ENCODE data around the gene POMC.

The POMC gene

DNA sequence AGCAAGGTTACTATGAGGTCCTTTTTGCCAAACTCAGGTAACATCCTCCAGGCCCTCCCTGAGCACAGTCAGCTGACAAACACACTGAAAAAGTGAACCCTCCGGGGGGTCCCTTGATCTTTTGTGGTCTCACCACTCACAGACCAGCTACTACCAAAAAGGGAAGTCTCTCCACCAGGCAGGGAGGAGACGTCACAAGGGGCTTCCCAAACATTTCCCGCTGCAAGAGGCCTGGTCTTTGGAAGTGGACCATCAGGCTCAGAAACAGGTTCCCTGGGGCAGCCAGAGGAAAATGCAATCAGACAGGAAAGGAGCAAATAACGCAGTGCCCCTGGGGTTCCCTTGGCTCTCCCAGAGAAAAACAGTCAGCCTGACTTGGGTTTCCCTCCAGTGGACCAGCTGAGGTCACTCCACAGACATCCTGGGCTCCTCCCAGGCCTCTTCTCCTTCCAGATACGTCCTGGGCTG is 38.7 kb upstream of the POMC start:
- TF ChIP-seq NFIC (IDR thresholded peaks at IDR 0.05): no peak
- TF ChIP-seq YY1 (IDR thresholded peaks at IDR 0.05; ENCODE audit: low read depth): no peak
- TF ChIP-seq CEBPB (IDR thresholded peaks at IDR 0.05): no peak
- no peak for TF ChIP-seq ZBTB7A (IDR thresholded peaks at IDR 0.05; ENCODE audit: low read depth)
- TF ChIP-seq EGR1 (IDR thresholded peaks at IDR 0.05): no peak
- no peak for TF ChIP-seq FOXM1 (IDR thresholded peaks at IDR 0.05; ENCODE audit: borderline replicate concordance, low read depth)
- no peak for TF ChIP-seq TCF12 (IDR thresholded peaks at IDR 0.05; ENCODE audit: low read depth)
- TF ChIP-seq USF1 (IDR thresholded peaks at IDR 0.05): no peak

DNA sequence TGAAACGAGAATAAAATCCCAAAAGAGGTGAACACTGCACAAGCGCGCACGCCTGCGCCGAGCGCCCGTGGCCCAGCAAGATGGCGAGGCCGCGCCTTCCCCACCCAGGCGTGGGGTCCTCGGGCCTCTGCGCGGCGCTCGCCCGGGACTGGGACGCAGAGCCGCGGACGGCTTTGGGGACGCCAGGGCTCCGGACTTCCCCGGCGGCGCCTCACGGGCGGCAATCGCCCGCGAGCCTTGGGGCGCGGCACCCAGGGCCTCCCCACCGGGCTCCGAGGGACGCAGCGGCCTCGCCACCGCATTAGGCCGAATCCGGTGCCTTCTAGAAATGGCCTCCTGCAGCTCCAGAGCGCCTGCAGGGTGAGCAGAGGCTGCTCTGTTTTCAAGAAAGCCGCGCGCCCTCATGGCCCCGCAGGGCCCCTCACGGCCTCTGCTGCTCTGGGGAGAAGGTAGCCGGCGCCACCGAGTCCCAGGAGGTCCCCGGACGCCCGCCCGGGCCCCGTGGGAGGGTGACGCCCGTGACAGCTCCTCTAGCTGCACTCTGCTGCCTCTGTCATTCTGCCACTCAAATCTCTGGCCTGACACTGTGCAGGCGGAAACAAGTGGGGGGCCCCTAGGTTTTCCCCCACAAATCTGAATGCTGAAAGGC is 35.9 kb upstream of the POMC start:
- TF ChIP-seq YY1 (IDR thresholded peaks at IDR 0.05; ENCODE audit: low read depth) (no peak), RAD21 (IDR thresholded peaks at IDR 0.05; ENCODE audit: low read depth) (no peak), TAF1 (IDR thresholded peaks at IDR 0.05; ENCODE audit: low read depth) (no peak), FOXM1 (IDR thresholded peaks at IDR 0.05; ENCODE audit: borderline replicate concordance, low read depth) (no peak), CREB1 (IDR thresholded peaks at IDR 0.05; ENCODE audit: low read depth) (no peak), CEBPB (IDR thresholded peaks at IDR 0.05) (no peak), NFIC (IDR thresholded peaks at IDR 0.05) (no peak), TEAD4 (IDR thresholded peaks at IDR 0.05) (no peak), EP300 (IDR thresholded peaks at IDR 0.05; ENCODE audit: borderline replicate concordance) (no peak), USF1 (IDR thresholded peaks at IDR 0.05) (no peak), EGR1 (IDR thresholded peaks at IDR 0.05) (no peak), TCF12 (IDR thresholded peaks at IDR 0.05; ENCODE audit: low read depth) (no peak)
- TF ChIP-seq, protein P1, sequence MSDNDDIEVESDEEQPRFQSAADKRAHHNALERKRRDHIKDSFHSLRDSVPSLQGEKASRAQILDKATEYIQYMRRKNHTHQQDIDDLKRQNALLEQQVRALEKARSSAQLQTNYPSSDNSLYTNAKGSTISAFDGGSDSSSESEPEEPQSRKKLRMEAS (IDR thresholded peaks at IDR 0.05): no peak

DNA sequence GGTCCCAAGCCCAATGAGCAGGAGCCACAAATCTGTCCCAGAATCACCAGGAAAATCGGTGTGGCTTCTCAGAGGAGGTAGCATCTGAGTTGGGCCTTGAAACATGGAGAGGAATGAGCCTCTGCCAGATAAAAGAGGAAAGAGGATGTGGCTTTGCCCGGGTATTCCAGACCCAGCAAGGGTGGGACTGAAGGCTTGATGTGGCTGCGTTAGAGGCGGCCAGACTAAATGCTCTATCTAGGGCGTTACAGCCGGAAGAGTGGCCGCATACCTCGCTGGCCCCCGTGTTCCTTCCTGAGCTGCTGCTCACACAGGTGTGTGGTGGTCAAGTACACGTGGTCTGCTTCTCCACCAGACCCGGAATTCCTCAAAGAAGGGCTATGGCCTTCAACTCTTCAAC is 33.9 kb upstream of the POMC start:
- TF ChIP-seq RAD21 (IDR thresholded peaks at IDR 0.05; ENCODE audit: low read depth): no peak
- TF ChIP-seq FOXM1 (IDR thresholded peaks at IDR 0.05; ENCODE audit: borderline replicate concordance, low read depth): no peak
- TF ChIP-seq TEAD4 (IDR thresholded peaks at IDR 0.05): no peak
- TF ChIP-seq EGR1 (IDR thresholded peaks at IDR 0.05): no peak
- TF ChIP-seq TCF12 (IDR thresholded peaks at IDR 0.05; ENCODE audit: low read depth): no peak
- no peak for TF ChIP-seq CEBPB (IDR thresholded peaks at IDR 0.05)
- TF ChIP-seq REST (IDR thresholded peaks at IDR 0.05; ENCODE audit: low read depth): no peak
- no peak for TF ChIP-seq NFIC (IDR thresholded peaks at IDR 0.05)
- TF ChIP-seq USF1 (IDR thresholded peaks at IDR 0.05): no peak
- no peak for TF ChIP-seq YY1 (IDR thresholded peaks at IDR 0.05; ENCODE audit: low read depth)
- no peak for TF ChIP-seq EP300 (IDR thresholded peaks at IDR 0.05; ENCODE audit: borderline replicate concordance)
- TF ChIP-seq, protein P1 (IDR thresholded peaks at IDR 0.05): no peak
- no peak for TF ChIP-seq CREB1 (IDR thresholded peaks at IDR 0.05; ENCODE audit: low read depth)
- no peak for TF ChIP-seq TAF1 (IDR thresholded peaks at IDR 0.05; ENCODE audit: low read depth)
- TF ChIP-seq ZBTB7A (IDR thresholded peaks at IDR 0.05; ENCODE audit: low read depth): no peak

DNA sequence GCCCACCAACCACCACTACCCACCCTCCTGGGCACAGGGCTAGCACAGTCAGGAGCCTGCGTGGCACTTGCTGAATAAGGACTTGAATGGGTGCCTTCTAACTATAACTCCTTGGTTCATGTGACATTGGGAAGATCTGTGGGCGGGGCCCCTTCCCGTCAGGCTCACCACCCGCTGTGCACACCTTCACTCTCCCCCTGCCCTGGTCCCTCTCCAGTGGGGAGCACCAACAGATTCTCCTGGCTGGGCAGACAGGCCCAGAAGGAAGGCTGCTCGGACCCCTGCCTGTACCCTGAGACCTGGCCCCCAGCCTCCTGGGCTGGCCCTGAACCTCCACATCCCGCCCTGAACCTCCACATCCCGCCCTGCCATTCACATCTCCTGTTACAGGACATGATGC is 33.4 kb upstream of the POMC start:
- TF ChIP-seq TAF1 (IDR thresholded peaks at IDR 0.05; ENCODE audit: low read depth): no peak
- no peak for TF ChIP-seq YY1 (IDR thresholded peaks at IDR 0.05; ENCODE audit: low read depth)
- no peak for TF ChIP-seq REST (IDR thresholded peaks at IDR 0.05; ENCODE audit: low read depth)
- TF ChIP-seq EGR1 (IDR thresholded peaks at IDR 0.05): no peak
- TF ChIP-seq USF1 (IDR thresholded peaks at IDR 0.05): no peak
- TF ChIP-seq EP300 (IDR thresholded peaks at IDR 0.05; ENCODE audit: borderline replicate concordance): no peak
- TF ChIP-seq, protein P1 (IDR thresholded peaks at IDR 0.05): no peak
- TF ChIP-seq RAD21 (IDR thresholded peaks at IDR 0.05; ENCODE audit: low read depth): no peak
- no peak for TF ChIP-seq CEBPB (IDR thresholded peaks at IDR 0.05)
- no peak for TF ChIP-seq TCF12 (IDR thresholded peaks at IDR 0.05; ENCODE audit: low read depth)
- no peak for TF ChIP-seq TEAD4 (IDR thresholded peaks at IDR 0.05)
- TF ChIP-seq ZBTB7A (IDR thresholded peaks at IDR 0.05; ENCODE audit: low read depth): no peak
- TF ChIP-seq CREB1 (IDR thresholded peaks at IDR 0.05; ENCODE audit: low read depth): no peak

Data from Ishikawa (cell line).